ENCODE data around the gene CHAF1A. TPM values are rescaled to one million over a fixed set of nuclear protein-coding genes. Genes with fewer than 3 reads are reported as not detected.

Gene CHAF1A
- total and polyA plus RNA-seq, 2 of the 4 experiments (the other 2 are of a cell fraction), result 12.4 to 22.9 TPM

- Histone ChIP-seq H3K27me3 (ENCODE audit: control insufficient read depth, insufficient read depth, low read length) (no peaks in the 10 kb centered on the region), H2AFZ (replicated peaks; ENCODE audit: low read length, poor library complexity) (no peak overlapping the region), H3K9me1 (ENCODE audit: insufficient read depth, low read length) (peaks cover 23% of the 10 kb centered on the region; the same call in 1 of the 2 replicates), H3K18ac (ENCODE audit: low read depth, low read length) (no peak overlapping the region), H4K5ac (ENCODE audit: low read depth, low read length) (no peak overlapping the region), H2BK120ac (ENCODE audit: low read depth, low read length) (no peak overlapping the region), H4K20me1 (ENCODE audit: insufficient read depth, low read length) (peaks cover 94% of the 10 kb centered on the region), H4K8ac (ENCODE audit: low read depth in 2 of 2, low read length in 2 of 2) (no peak overlapping the region), H3K4me3 (ENCODE audit: insufficient read depth, low read depth, low read length) (no peak overlapping the region), H3K56ac (ENCODE audit: extremely low read depth, insufficient read depth, low read length) (no peak overlapping the region), H2AK9ac (replicated peaks; ENCODE audit: low read depth, low read length, poor library complexity) (peak overlapping the region; percentile 62), H4K91ac (ENCODE audit: insufficient read depth, low read depth, low read length) (no peak overlapping the region), H3K4me1 (ENCODE audit: control insufficient read depth, insufficient read depth, low read length) (peaks cover 46% of the 10 kb centered on the region), H3K14ac (replicated peaks; ENCODE audit: low read depth, low read length) (no peak overlapping the region), H3K9me3 (ENCODE audit: control insufficient read depth, insufficient read depth, low read length) (no peaks in the 10 kb centered on the region), H2AK5ac (ENCODE audit: low read depth, low read length) (no peak overlapping the region), H3K4ac (ENCODE audit: low read depth, low read length) (no peak overlapping the region), H2BK15ac (ENCODE audit: low read depth, low read length) (no peak overlapping the region), H2BK20ac (ENCODE audit: low read depth, low read length) (no peak overlapping the region), H3K27ac (ENCODE audit: insufficient read depth, low read length) (no peak overlapping the region), H2BK5ac (ENCODE audit: low read depth, low read length, poor library complexity, severe bottlenecking) (no peak overlapping the region), H3K9ac (ENCODE audit: low read depth, low read length) (no peak overlapping the region), H3K79me1 (ENCODE audit: low read depth in 1 of 2, low read length in 2 of 2) (peaks cover 17 to 95% of the 10 kb centered on the region in 2 experiments), H3K23ac (ENCODE audit: low read depth, low read length) (no peak overlapping the region), H3K4me2 (ENCODE audit: low read depth, low read length) (no peak overlapping the region), H3K36me3 (ENCODE audit: control insufficient read depth, insufficient read depth, low read length) (peaks cover 14% of the 10 kb centered on the region)
- DNase-seq, result no peak
- intact Hi-C loops (cut with micrococcal nuclease) (no loop called here), dilution Hi-C loops (cut with HindIII; ENCODE audit: low sequenced_read_pairs, unreplicated experiment) (no loop called here), in situ Hi-C loops (cut with MboI; ENCODE audit: low sequenced_read_pairs) (no loop called here)
- no peak for TF ChIP-seq MAZ (IDR thresholded peaks at IDR 0.05; ENCODE audit: borderline replicate concordance, low read depth, low read length)
- no peak for TF ChIP-seq RAD21 (IDR thresholded peaks at IDR 0.05; ENCODE audit: low read length)
- no peak for TF ChIP-seq FOS (IDR thresholded peaks at IDR 0.05; ENCODE audit: low read depth, low read length)
- TF ChIP-seq, protein P1, sequence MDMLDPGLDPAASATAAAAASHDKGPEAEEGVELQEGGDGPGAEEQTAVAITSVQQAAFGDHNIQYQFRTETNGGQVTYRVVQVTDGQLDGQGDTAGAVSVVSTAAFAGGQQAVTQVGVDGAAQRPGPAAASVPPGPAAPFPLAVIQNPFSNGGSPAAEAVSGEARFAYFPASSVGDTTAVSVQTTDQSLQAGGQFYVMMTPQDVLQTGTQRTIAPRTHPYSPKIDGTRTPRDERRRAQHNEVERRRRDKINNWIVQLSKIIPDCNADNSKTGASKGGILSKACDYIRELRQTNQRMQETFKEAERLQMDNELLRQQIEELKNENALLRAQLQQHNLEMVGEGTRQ (IDR thresholded peaks at IDR 0.05; ENCODE audit: low read depth, low read length), result no peak
- no peak for TF ChIP-seq MXI1 (IDR thresholded peaks at IDR 0.05; ENCODE audit: borderline replicate concordance, low read depth, low read length)
- no peak for TF ChIP-seq NFE2L2 (IDR thresholded peaks at IDR 0.05; ENCODE audit: low read depth, low read length)
- no TSS peak for BruUV-seq (replicated peaks)
- WGBS, 2 experiments (ENCODE audit: extremely low coverage in 2 of 2, insufficient read length in 1 of 2), result 87% methylated on average over 5 of the region's 16 CpGs; no CpG with 5 or more reads in 1 of the 2 experiments
- POLR2A ChIA-PET (ENCODE audit: unreplicated experiment), result no interaction called here
- ATAC-seq (ENCODE audit: low read depth), result no peak
- CTCF ChIA-PET, result interaction anchor here (0.9 kb wide), 1 partner anchor 14 kb away, joined by 3 read pairs; no protein-coding TSS in a partner anchor
Measured at GRCh38 chr19:4388337-4389063, 13.9 kb upstream of the CHAF1A start.
